Myocyte (in vitro differentiated cells): ENCODE data around the gene SELENOT. TPM values are rescaled to one million over a fixed set of nuclear protein-coding genes. Genes with fewer than 3 reads are reported as not detected.
A peak's percentile ranks its signal among the peaks of the same experiment; 100 is the strongest.
"Not testable (repeated sequence)": the region's sequence is repeated elsewhere in the genome, so short reads cannot be mapped to it uniquely, and the experiment has no call there.

Experiments
- DNase-seq: peaks from one replicate; pipeline ENCODE4 v3.0.0-alpha.2; 2012; ENCODE audit warnings: low read depth
- total RNA-seq: library from RNA; depleted of rRNA; stranded (reverse); fragments of >200 nt; gene quantifications from 2 replicates; pipeline ENCODE4 v1.2.3, GENCODE V29; 2014

The SELENOT gene
- total RNA-seq, 1 donor from 2014 or later: 163 TPM

GRCh38 chr3:150607267-150608065, 4.3 kb downstream of the SELENOT start:
- no peak for DNase-seq

DNA sequence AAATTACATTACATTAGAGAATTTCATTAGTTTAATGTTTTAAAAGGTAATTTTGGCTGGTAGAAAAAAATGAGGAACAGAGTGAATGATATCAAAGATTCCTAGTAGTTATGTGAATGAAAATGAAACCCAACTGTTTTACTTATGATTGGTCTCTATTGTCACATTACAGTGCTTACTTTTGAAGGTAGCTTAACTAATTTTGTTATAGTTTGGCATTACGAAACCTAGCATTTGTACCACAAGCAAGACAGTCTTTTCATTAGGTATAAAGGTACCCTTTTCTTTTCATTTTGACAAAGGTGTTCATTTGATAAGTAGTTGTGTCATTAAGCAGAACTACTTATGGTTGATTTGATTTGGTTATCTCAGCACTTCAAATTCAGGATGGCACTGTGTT, 6.9 kb downstream of the SELENOT start:
- no peak for DNase-seq

GRCh38 chr3:150610785-150611184, 7.7 kb downstream of the SELENOT start:
- DNase-seq: no peak

DNA sequence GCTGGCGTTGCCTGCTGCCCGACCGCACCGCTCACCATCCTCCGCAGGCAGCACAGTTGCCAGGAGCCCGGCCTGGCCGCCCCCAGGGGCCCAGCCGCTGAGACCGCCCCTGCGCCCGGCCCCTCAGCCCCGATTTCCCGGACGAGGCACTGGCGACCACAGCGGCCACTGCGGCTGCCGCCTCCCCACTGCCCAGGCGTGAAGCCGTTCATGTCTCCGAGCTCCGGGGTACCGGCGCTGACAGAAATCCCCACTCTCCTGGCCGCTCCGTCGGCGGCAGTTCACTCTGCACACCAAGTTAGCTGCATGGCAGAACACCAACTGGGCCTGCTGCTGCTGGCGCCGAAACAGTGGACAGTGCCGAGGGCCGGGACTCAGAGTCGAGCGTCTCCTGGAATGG, 8.5 kb downstream of the SELENOT start:
- no peak for DNase-seq

DNA sequence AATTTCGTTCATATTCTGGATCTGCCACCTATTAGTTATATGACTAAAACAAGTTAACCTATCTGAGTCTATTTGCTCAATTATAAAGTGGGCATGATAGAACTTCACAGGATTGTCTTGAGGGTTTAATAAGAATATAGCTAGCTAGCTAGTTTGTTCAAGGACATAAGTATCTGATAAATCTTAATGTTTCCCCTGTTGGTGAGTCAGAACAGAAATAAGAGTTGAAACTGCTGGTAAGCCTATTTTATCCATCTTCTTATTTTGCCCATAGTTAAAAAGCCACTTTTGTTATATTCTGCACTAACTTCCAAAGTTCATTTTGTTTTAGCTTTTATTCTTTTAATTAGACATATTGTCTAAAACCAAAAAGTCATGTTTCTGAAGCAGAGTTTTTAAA, 9.4 kb downstream of the SELENOT start:
- DNase-seq: no peak

DNA sequence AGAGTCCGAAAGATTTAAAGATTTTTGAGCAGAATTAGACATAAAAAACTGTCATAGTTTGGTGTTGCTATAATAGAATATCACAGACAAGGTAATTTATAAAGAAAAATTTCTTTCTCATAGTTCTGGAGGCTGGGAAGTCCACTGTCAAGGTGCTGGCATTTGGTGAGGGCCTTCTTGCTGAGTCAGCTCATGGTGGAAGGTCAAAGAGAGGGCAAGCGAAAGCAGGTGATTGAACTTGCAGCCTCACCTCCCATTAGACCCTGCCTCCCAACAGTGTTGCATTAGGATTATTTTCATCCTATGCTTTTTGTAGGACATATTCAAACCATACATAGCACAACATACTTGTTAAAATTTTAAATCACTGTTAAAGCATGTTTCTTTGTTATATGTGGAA, 9.9 kb downstream of the SELENOT start:
- DNase-seq: no peak

GRCh38 chr3:150613709-150614480, 10.8 kb downstream of the SELENOT start:
- no peak for DNase-seq

DNA sequence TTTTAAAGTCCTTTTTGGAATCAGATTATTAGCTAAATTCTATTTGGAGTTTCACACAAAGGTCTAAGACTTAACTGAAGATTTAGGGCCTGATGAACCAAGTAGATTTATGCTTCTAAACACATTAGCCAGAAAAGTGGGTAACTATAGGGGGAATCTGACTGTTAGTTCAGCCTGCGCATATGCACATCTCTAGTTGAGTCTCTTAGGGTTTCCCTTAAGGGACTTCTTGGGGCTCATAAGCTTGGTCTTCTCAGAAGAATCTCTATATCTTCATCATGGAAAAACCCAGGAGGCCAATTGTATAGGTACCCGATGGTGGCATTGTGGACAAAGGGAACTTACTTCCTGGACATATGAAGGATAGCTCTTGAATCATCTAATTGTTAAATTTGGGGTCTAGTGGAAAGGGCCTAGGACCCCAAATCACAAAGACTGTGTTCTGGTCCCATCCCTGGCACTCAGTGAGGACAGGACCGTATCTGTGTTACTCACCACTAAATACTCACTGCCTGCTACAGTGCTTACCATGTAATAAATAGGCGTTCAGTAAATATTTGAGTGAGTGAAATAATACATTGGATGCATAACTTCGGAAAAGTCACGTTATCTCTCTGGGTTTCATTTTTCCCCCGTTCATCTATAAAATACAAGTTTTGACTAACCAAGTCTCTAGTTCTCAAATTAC, 17.0 kb downstream of the SELENOT start:
- DNase-seq: no peak

DNA sequence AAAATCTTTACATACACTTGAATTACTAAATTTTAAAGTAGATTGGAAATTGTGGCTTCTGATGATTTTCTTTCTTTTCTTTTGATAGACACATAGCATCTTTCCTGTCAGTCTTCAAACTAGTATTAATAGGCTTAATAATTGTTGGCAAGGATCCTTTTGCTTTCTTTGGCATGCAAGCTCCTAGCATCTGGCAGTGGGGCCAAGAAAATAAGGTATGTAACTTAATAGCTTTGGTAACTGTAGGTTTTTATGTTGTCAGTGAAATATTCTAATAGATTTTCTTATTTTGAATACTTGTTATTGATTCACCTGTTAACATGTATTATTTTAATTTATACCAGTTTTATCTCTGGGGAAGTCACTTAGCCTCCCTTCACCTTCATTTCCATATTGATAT, 19.8 kb downstream of the SELENOT start:
- not testable (repeated sequence) for DNase-seq

- no peak for DNase-seq
These were observed 20.8 kb downstream of the SELENOT start for GRCh38 chr3:150623945-150624344.

GRCh38 chr3:150626148-150626930, 23.2 kb downstream of the SELENOT start:
- DNase-seq: no peak

DNA sequence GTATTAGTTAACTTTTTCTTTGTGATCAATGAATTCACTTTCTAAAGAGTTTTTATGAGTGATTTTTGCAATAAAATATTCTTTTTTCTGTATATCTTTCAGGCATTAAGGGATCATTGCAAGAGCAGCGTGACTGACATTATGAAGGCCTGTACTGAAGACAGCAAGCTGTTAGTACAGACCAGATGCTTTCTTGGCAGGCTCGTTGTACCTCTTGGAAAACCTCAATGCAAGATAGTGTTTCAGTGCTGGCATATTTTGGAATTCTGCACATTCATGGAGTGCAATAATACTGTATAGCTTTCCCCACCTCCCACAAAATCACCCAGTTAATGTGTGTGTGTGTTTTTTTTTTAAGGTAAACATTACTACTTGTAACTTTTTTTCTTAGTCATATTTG, 24.4 kb downstream of the SELENOT start:
- peak; percentile 71 for DNase-seq

- no peak for DNase-seq
These were observed 28.5 kb downstream of the SELENOT start for GRCh38 chr3:150631515-150632221.

DNA sequence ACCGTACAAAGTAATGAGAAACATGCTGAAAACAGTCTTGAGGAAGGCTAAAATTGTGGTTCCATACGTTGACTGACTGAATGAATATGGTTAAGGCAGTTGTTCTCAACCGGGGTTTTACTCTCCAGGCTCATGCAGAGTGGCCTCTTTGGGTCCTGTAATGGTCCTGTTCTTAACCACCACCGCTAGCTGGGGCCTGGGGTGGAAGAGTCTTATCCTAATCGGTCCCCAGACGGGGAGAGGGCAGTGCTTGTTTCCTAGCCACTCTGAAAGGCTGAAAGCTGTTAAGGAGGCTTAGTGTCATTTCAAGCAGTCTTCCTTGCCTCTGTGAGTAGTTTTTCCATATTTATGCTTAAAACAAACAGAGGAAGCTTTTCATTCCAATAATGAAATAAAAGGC, 32.0 kb downstream of the SELENOT start:
- no peak for DNase-seq

DNA sequence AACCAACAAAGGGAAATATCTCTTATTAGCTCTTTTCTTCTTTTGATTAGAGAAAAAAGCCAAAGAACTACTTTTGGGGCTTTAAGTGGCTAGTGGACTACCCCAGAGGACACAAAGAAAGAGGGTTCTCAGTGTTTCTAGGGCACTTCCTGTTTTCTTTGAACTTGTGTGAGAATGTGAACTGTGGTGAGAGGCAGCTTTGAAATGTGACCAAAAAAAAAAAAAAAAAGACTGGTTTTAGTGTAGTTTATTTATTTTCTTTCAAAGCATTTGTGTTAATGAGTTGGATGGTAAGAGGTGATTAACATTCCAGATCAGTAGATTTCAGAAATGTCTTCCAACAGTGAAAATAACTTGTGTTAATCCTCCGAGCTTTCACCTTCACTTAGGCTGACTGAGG, 32.4 kb downstream of the SELENOT start:
- DNase-seq: peak; percentile 5

- no peak for DNase-seq
These were observed 33.1 kb downstream of the SELENOT start for GRCh38 chr3:150636258-150636657.

DNA sequence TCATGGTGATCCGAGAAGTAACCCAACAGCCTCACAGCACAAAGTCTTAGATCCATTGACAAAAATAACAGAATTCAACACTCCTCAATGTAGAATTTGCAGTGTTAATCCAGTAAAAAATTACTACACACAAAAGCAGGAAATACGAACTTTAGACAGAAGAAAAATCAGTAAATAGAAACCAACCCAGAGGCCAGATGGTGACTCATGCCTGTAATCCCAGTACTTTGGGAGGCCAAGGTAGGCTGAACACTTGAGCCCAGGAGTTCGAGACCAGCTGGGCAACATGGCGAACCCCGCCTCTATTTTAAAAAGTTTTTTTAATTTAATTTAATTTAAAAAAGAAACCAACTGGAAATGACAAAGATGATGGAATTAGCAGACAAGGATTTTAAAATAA, 36.1 kb downstream of the SELENOT start:
- DNase-seq: peak; percentile 3

GRCh38 chr3:150640256-150640655, 37.1 kb downstream of the SELENOT start:
- no peak for DNase-seq

DNA sequence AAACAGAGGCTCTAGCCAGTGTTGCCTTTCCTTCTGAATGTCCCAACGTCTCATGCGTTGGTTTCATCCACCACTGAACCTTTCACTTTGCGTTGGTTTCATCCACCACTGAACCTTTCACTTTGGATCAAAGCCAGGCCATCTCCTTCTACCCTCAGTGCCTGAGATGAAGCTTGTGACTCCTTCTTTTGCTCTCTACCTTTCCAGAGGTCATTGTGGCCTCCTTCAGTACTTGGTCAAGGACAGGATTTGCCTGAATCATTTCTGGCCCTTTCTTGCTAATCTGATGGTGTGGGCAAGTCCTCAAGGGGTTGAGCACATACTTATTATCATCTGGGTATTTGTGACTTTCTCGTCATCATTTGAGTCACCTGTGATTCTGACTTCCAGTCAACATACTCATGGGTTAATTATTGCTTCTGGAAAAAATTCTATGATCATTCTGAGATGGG, 50.0 kb downstream of the SELENOT start:
- DNase-seq: no peak

- DNase-seq: no peak
These were observed 53.2 kb downstream of the SELENOT start for GRCh38 chr3:150656316-150656715.
